Epithelial cell of alveolus of lung (primary cell): ENCODE results near the gene CXorf49. TPM values are rescaled to one million over a fixed set of nuclear protein-coding genes. Genes with fewer than 3 reads are reported as not detected.

Experiments
- total RNA-seq: library from RNA; depleted of rRNA; stranded (reverse); fragments of >200 nt; gene quantifications from 2 replicates; pipeline ENCODE4 v1.2.1, GENCODE V29; 2015

The CXorf49 gene
- not detected in 2 replicates for total RNA-seq

DNA sequence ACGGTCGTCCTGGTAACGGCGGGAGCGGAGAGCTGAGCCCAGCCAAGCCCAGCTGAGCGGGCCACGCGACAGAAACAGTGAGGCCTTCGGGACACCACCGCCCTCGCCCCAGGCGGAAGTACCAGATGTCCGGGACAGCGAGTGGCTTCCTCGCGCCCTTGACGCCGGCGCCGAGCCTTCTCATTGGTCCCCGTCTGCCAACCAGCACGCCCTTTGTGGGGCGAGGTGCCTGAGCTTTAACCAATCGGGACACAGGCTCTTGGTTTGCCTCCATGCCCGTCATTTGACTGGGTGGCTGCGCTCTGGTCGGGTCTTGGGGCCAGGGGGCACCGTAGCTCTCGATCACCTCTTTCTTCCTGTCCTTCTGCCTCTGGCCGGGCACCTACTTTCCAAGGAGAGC is at the start of gene CXorf49:
TSS of gene CXorf49 (minus strand) at position 101 of the 400 bp plus-strand sequence. CDS start 134 bp downstream, outside the sequence.

DNA sequence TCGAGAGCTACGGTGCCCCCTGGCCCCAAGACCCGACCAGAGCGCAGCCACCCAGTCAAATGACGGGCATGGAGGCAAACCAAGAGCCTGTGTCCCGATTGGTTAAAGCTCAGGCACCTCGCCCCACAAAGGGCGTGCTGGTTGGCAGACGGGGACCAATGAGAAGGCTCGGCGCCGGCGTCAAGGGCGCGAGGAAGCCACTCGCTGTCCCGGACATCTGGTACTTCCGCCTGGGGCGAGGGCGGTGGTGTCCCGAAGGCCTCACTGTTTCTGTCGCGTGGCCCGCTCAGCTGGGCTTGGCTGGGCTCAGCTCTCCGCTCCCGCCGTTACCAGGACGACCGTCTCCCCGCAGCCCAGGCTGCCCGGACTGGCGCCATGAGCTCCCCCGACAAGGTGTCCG is 45.0 kb upstream of the CXorf49 start, which contains the start of gene CXorf49B:
TSS of gene CXorf49B (plus strand) at position 301 of the 400 bp plus-strand sequence. CDS start at position 376, 75 bp downstream.

DNA sequence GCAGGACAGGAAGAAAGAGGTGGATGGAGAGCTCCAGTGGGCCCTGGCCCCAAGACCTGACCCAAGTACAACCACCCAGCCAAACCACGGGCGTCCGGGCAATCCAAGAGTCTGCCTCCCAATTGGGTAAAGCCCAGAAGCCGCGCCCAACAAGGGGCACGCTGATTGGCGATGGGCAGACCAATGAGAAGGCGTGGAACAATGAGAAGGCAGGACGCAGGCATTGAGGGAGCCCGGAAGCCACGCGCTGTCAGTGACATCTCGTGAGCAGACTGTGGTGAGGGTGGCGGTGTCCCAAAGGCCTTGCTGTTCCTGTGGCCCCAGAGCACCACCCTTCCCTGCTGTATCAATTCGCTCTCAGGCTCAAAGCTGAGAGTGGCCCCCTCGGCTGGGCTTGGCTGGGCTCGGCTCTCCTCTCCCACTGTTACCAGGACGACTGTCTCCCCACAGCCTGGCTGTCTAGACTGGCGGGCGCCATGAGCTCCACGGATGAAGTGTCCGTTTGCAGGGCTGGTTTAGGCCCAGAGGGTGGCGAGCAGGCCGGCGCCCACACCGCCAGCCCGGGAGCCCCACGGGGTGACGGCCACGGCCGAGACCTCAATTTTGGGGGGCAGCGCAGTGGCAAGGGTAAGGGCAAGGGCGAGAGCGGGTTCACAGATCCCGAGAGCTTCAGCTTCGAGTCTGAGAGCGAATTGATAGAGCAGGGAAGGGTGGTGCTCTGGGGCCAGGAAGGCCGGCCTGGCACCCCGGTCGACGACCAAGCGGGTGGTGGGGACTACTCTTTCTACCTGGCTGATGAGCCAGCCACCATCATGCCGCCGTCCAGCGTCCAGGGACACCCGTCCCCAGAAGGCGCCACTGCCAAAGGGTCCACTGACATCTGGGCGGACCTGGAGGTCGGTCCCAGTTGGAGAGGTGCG is 50.5 kb downstream of the CXorf49 start, which contains the start of gene LOC101059915:
TSS of gene LOC101059915 (plus strand) at position 219 of the 920 bp plus-strand sequence.

Other genes with a start within 250 kb of the CXorf49 start
- 25.5 and 51.7 TPM in 2 replicates for gene OGT, start 185.2 kb downstream of the CXorf49 start, total RNA-seq
- gene GCNA, start 139.8 kb downstream of the CXorf49 start, total RNA-seq: 0.26 and 4.2 TPM in 2 replicates
- not detected in 2 replicates for gene CXCR3, start 99.8 kb downstream of the CXorf49 start, total RNA-seq
- gene CXorf49B, start 45.1 kb upstream of the CXorf49 start, total RNA-seq: not detected in 2 replicates
- 0.32 and 0.78 TPM in 2 replicates for gene NHSL2, start 192.6 kb upstream of the CXorf49 start, total RNA-seq